GM19193 (cell line): ENCODE results near the gene NDOR1.

Source experiments
- POLR2A ChIP-seq: IDR thresholded peaks from 4 replicates; pipeline ENCODE4 v1.6.1; 2011; ENCODE audit not compliant: insufficient read depth, insufficient read length; ENCODE audit errors: extremely low read depth

Gene NDOR1

GRCh38 chr9:137164370-137165249 is 40.9 kb upstream of the NDOR1 start:
- no peak for TF ChIP-seq POLR2A

- TF ChIP-seq POLR2A = no peak
These were observed 40.2 kb upstream of the NDOR1 start for GRCh38 chr9:137165250-137165836.

- no peak for TF ChIP-seq POLR2A
These were observed 38.9 kb upstream of the NDOR1 start for GRCh38 chr9:137166380-137167229.

- TF ChIP-seq POLR2A = no peak
These were observed 38.2 kb upstream of the NDOR1 start for GRCh38 chr9:137167277-137167746.

- no peak for TF ChIP-seq POLR2A
These were observed 37.5 kb upstream of the NDOR1 start for GRCh38 chr9:137167747-137168572.

- TF ChIP-seq POLR2A = no peak
These were observed 37.0 kb upstream of the NDOR1 start for GRCh38 chr9:137168573-137168903.

- TF ChIP-seq POLR2A = no peak
These were observed 36.3 kb upstream of the NDOR1 start for GRCh38 chr9:137168904-137169856.

- TF ChIP-seq POLR2A = no peak
These were observed 35.6 kb upstream of the NDOR1 start, which contains the start of gene LRRC26 for GRCh38 chr9:137169896-137170358. Gene LRRC26 (minus strand): TSS chr9:137170051. CDS start chr9:137169943, 108 bp downstream.

GRCh38 chr9:137170486-137171148 is 34.9 kb upstream of the NDOR1 start:
- no peak for TF ChIP-seq POLR2A

- TF ChIP-seq POLR2A = no peak
These were observed 34.2 kb upstream of the NDOR1 start for GRCh38 chr9:137171149-137171900.

GRCh38 chr9:137172901-137173795 is 32.4 kb upstream of the NDOR1 start:
- TF ChIP-seq POLR2A = no peak
